MM.1S (cell line): ENCODE results near the gene PBX3.

ENCODE experiments used
- DNase-seq: peaks from one replicate; pipeline ENCODE4 v3.0.0-alpha.2; 2015
- H2AFZ ChIP-seq: fragments of 300-600 bp; sonication (generic); 2 replicates; pipeline ENCODE4 v1.6.0; 2016; ENCODE audit warnings: antibody characterized with exemption, low read length
- H3F3A ChIP-seq: fragments of 300-600 bp; sonication (generic); 2 replicates; pipeline ENCODE4 v1.6.1; 2016; ENCODE audit warnings: mild to moderate bottlenecking, antibody characterized with exemption, low read length, moderate library complexity, mixed read lengths; ENCODE audit not compliant: insufficient read depth
- H3K27ac ChIP-seq: fragments of 300-600 bp; sonication (generic); 2 replicates; pipeline ENCODE4 v1.5.1; 2016; ENCODE audit warnings: mild to moderate bottlenecking, low read length
- H3K27me3 ChIP-seq: fragments of 300-600 bp; sonication (generic); replicated peaks from 2 replicates; pipeline ENCODE4 v1.6.0; 2016; ENCODE audit warnings: low read length; ENCODE audit not compliant: insufficient read depth
- H3K36me3 ChIP-seq: fragments of 300-600 bp; sonication (generic); replicated peaks from 2 replicates; pipeline ENCODE4 v1.6.1; 2016; ENCODE audit warnings: mild to moderate bottlenecking, low read length, mixed read lengths; ENCODE audit not compliant: insufficient read depth
- H3K4me1 ChIP-seq: fragments of 300-600 bp; sonication (generic); 2 replicates; pipeline ENCODE4 v1.6.1; 2016; ENCODE audit warnings: low read length, mixed read lengths
- H3K4me2 ChIP-seq: fragments of 300-600 bp; sonication (generic); 2 replicates; pipeline ENCODE4 v1.6.0; 2016; ENCODE audit warnings: low read depth, low read length
- H3K4me3 ChIP-seq: fragments of 300-600 bp; sonication (generic); 2 replicates; pipeline ENCODE4 v1.5.1; 2016; ENCODE audit warnings: low read length, mixed read lengths
- H3K79me2 ChIP-seq: fragments of 300-600 bp; sonication (generic); 2 replicates; pipeline ENCODE4 v1.6.1; 2016; ENCODE audit warnings: mixed run types, low read length, mixed read lengths
- H3K9ac ChIP-seq: fragments of 300-600 bp; sonication (generic); 2 replicates; pipeline ENCODE4 v1.6.1; 2016; ENCODE audit warnings: low read length, mixed read lengths
- H3K9me2 ChIP-seq: fragments of 300-600 bp; sonication (generic); replicated peaks from 2 replicates; pipeline ENCODE4 v1.6.1; 2016; ENCODE audit warnings: mild to moderate bottlenecking, low read length, mixed read lengths; ENCODE audit not compliant: insufficient read depth
- H3K9me3 ChIP-seq: fragments of 300-600 bp; sonication (generic); replicated peaks from 2 replicates; pipeline ENCODE4 v1.6.1; 2016; ENCODE audit warnings: mild to moderate bottlenecking, low read length, mixed read lengths; ENCODE audit not compliant: insufficient read depth
- H4K20me1 ChIP-seq: fragments of 300-600 bp; sonication (generic); 2 replicates; pipeline ENCODE4 v1.6.1; 2016; ENCODE audit warnings: mild to moderate bottlenecking, low read length, moderate library complexity, mixed read lengths; ENCODE audit not compliant: insufficient read depth
- CTCF ChIP-seq: fragments of 300-600 bp; sonication (generic); IDR thresholded peaks from 2 replicates; pipeline ENCODE4 v1.5.1; 2016; ENCODE audit warnings: antibody characterized with exemption, low read length, mixed read lengths
- EZH2 ChIP-seq: fragments of 300-600 bp; sonication (generic); optimal IDR thresholded peaks from 2 replicates; pipeline ENCODE3; 2017; ENCODE audit warnings: low read depth, mild to moderate bottlenecking, antibody characterized with exemption, low read length, mixed read lengths
- EZH2phosphoT487 ChIP-seq: fragments of 300-600 bp; sonication (generic); IDR thresholded peaks from 2 replicates; pipeline ENCODE4 v1.6.1; 2018; ENCODE audit warnings: antibody characterized with exemption, low read length

The PBX3 gene

GRCh38 chr9:125915606-125916005 is 168.4 kb downstream of the PBX3 start:
- H3K9me3 ChIP-seq, result no peaks in the 10 kb centered on the region
- H3K79me2 ChIP-seq, result no peaks in the 10 kb centered on the region
- H3K4me3 ChIP-seq, result no peak overlapping the region
- H4K20me1 ChIP-seq, result no peaks in the 10 kb centered on the region
- H3K4me1 ChIP-seq, result no peaks in the 10 kb centered on the region
- no peaks in the 10 kb centered on the region for H3K9me2 ChIP-seq
- H3K9ac ChIP-seq, result no peak overlapping the region
- no peak overlapping the region for H2AFZ ChIP-seq
- TF ChIP-seq EZH2phosphoT487, result no peak
- TF ChIP-seq EZH2, result no peak
- TF ChIP-seq CTCF, result no peak
- no peaks in the 10 kb centered on the region for H3K27me3 ChIP-seq
- no peak for DNase-seq
- no peaks in the 10 kb centered on the region for H3K36me3 ChIP-seq
- no peaks in the 10 kb centered on the region for H3F3A ChIP-seq
- no peak overlapping the region for H3K4me2 ChIP-seq
- H3K27ac ChIP-seq, result no peak overlapping the region

- no peak overlapping the region for H3K9ac ChIP-seq
- no peaks in the 10 kb centered on the region for H3K4me1 ChIP-seq
- H3F3A ChIP-seq, result no peaks in the 10 kb centered on the region
- H3K79me2 ChIP-seq, result no peaks in the 10 kb centered on the region
- no peak for TF ChIP-seq EZH2
- TF ChIP-seq CTCF, result no peak
- no peak for TF ChIP-seq EZH2phosphoT487
- H3K36me3 ChIP-seq, result no peaks in the 10 kb centered on the region
- no peak overlapping the region for H3K27ac ChIP-seq
- no peaks in the 10 kb centered on the region for H3K9me2 ChIP-seq
- no peak for DNase-seq
- no peak overlapping the region for H3K4me2 ChIP-seq
- H3K27me3 ChIP-seq, result no peaks in the 10 kb centered on the region
- no peaks in the 10 kb centered on the region for H4K20me1 ChIP-seq
- H2AFZ ChIP-seq, result no peak overlapping the region
- H3K9me3 ChIP-seq, result no peaks in the 10 kb centered on the region
- no peak overlapping the region for H3K4me3 ChIP-seq
Measured at GRCh38 chr9:125919565-125919964, 172.4 kb downstream of the PBX3 start.

- Histone ChIP-seq H3K9me2 (no peaks in the 10 kb centered on the region), H3K4me3 (no peak overlapping the region), H3K79me2 (no peaks in the 10 kb centered on the region), H3K4me1 (no peaks in the 10 kb centered on the region), H3K27ac (no peak overlapping the region), H3K36me3 (no peaks in the 10 kb centered on the region), H3K4me2 (no peak overlapping the region), H3K27me3 (no peaks in the 10 kb centered on the region), H3K9ac (no peak overlapping the region), H4K20me1 (no peaks in the 10 kb centered on the region), H2AFZ (no peak overlapping the region), H3F3A (no peaks in the 10 kb centered on the region), H3K9me3 (no peaks in the 10 kb centered on the region)
- no peak for TF ChIP-seq CTCF
- no peak for TF ChIP-seq EZH2phosphoT487
- TF ChIP-seq EZH2, result no peak
- DNase-seq, result no peak
Measured at GRCh38 chr9:125920402-125920801, 173.2 kb downstream of the PBX3 start.

GRCh38 chr9:125922854-125923253 is 175.7 kb downstream of the PBX3 start:
- H3K4me1 ChIP-seq, result no peaks in the 10 kb centered on the region
- H3K36me3 ChIP-seq, result no peaks in the 10 kb centered on the region; the same call in 1 of the 2 replicates
- TF ChIP-seq EZH2 (no peak), CTCF (no peak), EZH2phosphoT487 (no peak)
- H3K4me2 ChIP-seq, result no peak overlapping the region
- H3K4me3 ChIP-seq, result no peak overlapping the region
- no peak for DNase-seq
- H3K9me2 ChIP-seq, result no peaks in the 10 kb centered on the region
- H3K27ac ChIP-seq, result no peak overlapping the region
- no peaks in the 10 kb centered on the region for H3K9me3 ChIP-seq
- no peak overlapping the region for H3K9ac ChIP-seq
- H3K79me2 ChIP-seq, result no peaks in the 10 kb centered on the region
- H4K20me1 ChIP-seq, result no peaks in the 10 kb centered on the region
- no peak overlapping the region for H2AFZ ChIP-seq
- H3K27me3 ChIP-seq, result no peaks in the 10 kb centered on the region
- no peaks in the 10 kb centered on the region for H3F3A ChIP-seq
